Measurements from ENCODE around the gene OXTR.

DNA sequence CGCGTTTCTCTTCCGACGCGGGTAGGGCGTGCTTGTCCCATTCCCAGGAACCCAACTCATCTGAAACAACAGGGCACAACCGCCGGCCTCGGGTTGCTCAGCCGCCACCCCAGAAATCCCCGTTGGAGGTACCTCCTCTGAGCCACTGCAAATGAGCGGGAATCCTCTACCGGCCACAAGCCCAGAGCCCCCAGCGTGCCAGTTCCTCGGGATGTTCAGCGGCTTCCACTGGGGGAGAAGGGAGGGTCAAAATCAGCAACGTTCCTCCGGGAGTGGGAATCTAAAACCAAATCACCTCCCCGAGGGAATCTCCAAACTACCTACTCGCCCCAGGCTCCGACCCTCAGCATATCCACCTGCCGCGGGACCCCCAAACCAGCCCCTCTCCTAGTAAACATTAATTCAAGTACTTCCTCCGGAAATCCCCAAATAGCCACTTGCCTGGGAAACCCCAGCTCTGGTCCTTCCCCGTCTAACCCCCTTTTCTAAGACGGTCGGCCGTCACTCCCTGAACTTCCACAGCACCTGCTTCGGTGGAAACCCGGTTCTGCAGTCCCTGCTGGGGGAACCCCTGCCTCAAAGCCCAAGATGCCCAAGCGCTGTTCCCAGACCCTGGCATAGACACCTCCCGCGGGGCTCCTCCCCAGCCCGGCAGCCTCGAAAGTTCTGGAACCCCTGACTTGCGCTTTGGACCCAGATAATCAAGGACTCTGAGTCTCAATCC is 887 bp downstream of the OXTR start:
- TF ChIP-seq, protein P1, sequence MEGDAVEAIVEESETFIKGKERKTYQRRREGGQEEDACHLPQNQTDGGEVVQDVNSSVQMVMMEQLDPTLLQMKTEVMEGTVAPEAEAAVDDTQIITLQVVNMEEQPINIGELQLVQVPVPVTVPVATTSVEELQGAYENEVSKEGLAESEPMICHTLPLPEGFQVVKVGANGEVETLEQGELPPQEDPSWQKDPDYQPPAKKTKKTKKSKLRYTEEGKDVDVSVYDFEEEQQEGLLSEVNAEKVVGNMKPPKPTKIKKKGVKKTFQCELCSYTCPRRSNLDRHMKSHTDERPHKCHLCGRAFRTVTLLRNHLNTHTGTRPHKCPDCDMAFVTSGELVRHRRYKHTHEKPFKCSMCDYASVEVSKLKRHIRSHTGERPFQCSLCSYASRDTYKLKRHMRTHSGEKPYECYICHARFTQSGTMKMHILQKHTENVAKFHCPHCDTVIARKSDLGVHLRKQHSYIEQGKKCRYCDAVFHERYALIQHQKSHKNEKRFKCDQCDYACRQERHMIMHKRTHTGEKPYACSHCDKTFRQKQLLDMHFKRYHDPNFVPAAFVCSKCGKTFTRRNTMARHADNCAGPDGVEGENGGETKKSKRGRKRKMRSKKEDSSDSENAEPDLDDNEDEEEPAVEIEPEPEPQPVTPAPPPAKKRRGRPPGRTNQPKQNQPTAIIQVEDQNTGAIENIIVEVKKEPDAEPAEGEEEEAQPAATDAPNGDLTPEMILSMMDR (IDR thresholded peaks at IDR 0.05; ENCODE audit: poor library complexity, severe bottlenecking) = no peak
- TF ChIP-seq, protein P2, sequence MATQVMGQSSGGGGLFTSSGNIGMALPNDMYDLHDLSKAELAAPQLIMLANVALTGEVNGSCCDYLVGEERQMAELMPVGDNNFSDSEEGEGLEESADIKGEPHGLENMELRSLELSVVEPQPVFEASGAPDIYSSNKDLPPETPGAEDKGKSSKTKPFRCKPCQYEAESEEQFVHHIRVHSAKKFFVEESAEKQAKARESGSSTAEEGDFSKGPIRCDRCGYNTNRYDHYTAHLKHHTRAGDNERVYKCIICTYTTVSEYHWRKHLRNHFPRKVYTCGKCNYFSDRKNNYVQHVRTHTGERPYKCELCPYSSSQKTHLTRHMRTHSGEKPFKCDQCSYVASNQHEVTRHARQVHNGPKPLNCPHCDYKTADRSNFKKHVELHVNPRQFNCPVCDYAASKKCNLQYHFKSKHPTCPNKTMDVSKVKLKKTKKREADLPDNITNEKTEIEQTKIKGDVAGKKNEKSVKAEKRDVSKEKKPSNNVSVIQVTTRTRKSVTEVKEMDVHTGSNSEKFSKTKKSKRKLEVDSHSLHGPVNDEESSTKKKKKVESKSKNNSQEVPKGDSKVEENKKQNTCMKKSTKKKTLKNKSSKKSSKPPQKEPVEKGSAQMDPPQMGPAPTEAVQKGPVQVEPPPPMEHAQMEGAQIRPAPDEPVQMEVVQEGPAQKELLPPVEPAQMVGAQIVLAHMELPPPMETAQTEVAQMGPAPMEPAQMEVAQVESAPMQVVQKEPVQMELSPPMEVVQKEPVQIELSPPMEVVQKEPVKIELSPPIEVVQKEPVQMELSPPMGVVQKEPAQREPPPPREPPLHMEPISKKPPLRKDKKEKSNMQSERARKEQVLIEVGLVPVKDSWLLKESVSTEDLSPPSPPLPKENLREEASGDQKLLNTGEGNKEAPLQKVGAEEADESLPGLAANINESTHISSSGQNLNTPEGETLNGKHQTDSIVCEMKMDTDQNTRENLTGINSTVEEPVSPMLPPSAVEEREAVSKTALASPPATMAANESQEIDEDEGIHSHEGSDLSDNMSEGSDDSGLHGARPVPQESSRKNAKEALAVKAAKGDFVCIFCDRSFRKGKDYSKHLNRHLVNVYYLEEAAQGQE (IDR thresholded peaks at IDR 0.05; ENCODE audit: borderline replicate concordance) = no peak
- no peak for TF ChIP-seq EZH2 (IDR thresholded peaks at IDR 0.05; ENCODE audit: borderline replicate concordance, insufficient read depth, low read length, poor library complexity, severe bottlenecking)
- no peak for TF ChIP-seq EP300 (conservative IDR thresholded peaks at IDR 0.05; ENCODE audit: poor library complexity, severe bottlenecking)
- no peak for TF ChIP-seq MXI1 (conservative IDR thresholded peaks at IDR 0.05; ENCODE audit: poor library complexity, severe bottlenecking)
- no peak for TF ChIP-seq TAF1 (IDR thresholded peaks at IDR 0.05; ENCODE audit: low read depth)
- TF ChIP-seq SMC3 (conservative IDR thresholded peaks at IDR 0.05; ENCODE audit: poor library complexity) = no peak
- no peak for TF ChIP-seq POLR2AphosphoS5 (IDR thresholded peaks at IDR 0.05)
